ENCODE results near the gene EHBP1L1. TPM values are rescaled to one million over a fixed set of nuclear protein-coding genes. Genes with fewer than 3 reads are reported as not detected.
"Not testable (repeated sequence)": the region's sequence is repeated elsewhere in the genome, so short reads cannot be mapped to it uniquely, and the experiment has no call there.

Gene EHBP1L1
- total RNA-seq, 1 donor from 2014 or later: 78.6 TPM

- DNase-seq (ENCODE audit: low spot score): no peak
Measured at GRCh38 chr11:65633390-65634108, 57.7 kb downstream of the EHBP1L1 start.

DNA sequence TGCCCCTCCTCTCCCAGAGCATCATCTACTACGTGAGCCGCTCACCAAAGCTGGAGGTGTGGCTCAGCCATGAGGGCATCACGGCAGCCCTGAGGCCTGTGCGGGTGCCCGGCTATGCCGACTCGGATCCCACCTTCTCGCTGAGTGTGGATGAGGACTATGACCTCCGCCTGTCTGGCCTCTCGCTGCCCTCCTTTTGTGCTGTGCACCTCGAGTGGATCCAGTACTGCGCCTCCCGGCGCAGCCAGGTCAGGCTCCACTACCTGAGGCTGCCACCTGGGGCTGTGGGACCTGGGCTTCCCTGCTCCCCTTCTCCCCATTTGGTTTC is 58.2 kb downstream of the EHBP1L1 start:
- DNase-seq (ENCODE audit: low spot score): no peak

DNA sequence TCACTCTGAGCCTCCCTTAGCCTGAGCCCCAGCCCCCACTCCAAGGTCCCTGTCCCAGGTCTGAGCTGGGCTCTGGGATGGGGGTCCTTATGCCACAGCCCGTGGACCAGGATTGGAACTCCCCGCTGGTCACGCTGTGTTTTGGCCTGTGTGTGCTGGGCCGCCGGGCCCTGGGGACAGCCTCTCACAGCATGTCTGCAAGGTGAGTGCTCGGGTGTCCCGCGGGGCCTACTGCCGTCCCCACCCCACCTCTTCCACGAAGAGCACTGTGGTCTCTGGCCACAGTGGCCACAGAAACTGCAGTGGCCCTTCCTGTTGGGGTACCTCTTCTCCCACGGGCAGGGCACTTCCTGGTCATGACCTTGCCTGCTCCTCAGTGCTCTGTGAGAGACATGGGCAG is 58.6 kb downstream of the EHBP1L1 start:
- no peak for DNase-seq (ENCODE audit: low spot score)

GRCh38 chr11:65634905-65635731 is 59.3 kb downstream of the EHBP1L1 start:
- no peak for DNase-seq (ENCODE audit: low spot score)

GRCh38 chr11:65636108-65637031 is 60.5 kb downstream of the EHBP1L1 start:
- no peak for DNase-seq (ENCODE audit: low spot score)

GRCh38 chr11:65637032-65637557 is 61.2 kb downstream of the EHBP1L1 start:
- no peak for DNase-seq (ENCODE audit: low spot score)

DNA sequence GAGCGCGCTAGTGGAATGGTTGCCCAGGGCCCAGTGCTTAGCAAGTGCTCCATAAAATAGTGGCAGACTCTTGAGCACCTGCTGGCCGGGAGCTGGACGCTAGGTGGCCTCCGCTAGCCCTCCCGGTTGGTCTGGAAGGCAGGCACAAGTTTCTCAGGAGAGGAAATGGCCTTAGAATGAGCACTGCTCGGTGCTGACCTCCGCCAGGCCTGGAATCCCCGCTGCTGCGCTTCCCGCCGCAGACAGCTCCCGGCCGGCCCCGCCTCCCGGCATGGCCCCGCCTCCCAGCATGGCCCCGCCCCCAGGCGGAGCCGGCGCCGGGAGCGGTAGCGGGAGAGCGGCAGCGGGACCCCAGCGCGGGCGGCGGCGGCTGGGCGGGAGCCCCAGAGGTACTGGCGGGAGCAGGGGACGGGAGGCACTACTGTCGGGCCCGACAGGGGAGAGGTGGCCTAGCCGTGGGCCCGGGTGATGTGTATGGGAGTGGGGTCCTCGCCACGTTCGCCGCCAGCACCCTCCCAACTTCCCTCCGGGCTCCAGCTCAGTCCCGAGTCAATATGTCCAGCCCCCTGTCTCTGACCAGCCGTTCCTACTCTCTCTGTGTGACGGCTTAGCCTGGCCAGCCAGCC is 62.1 kb downstream of the EHBP1L1 start, which contains the start of gene SIPA1:
SIPA1 (plus strand) TSS at position 308 of the 626 bp plus-strand sequence. CDS start 2,821 bp downstream, outside the sequence.
- DNase-seq (ENCODE audit: low spot score): peak; percentile 94

- DNase-seq (ENCODE audit: low spot score): not testable (repeated sequence)
Measured at GRCh38 chr11:65639228-65639597, 63.4 kb downstream of the EHBP1L1 start.

GRCh38 chr11:65639623-65640482 is 64.0 kb downstream of the EHBP1L1 start:
- DNase-seq (ENCODE audit: low spot score): no peak

GRCh38 chr11:65640483-65641296 is 64.8 kb downstream of the EHBP1L1 start:
- DNase-seq (ENCODE audit: low spot score): no peak

DNA sequence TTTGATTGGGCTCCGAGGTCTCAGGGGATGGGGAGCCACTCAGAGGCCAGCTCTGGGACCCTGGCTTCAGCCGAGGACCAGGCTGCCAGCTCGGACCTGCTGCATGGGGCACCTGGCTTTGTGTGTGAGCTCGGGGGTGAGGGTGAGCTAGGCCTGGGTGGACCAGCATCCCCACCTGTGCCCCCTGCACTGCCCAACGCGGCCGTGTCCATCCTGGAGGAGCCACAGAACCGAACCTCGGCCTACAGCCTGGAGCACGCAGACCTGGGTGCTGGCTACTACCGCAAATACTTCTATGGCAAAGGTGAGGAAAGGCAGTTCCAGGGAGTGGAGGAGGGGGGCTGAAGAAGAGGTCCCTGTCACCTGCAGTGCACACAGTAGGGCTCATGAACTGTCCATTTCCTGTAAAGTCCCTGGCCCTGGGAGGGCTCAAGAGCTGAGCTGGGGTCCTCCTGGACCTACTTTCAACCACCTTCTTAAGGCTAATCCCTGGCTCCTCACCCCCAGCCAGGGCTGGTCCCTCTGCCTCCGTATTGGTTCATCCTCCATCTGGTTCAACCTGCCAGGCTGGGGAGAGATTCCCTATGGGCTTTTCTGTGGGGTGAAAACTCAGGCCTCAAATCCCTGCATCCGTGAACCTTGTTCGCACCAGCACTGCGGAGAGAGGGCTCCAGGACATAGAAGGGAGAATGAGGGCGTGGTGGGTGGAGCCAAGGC is 65.6 kb downstream of the EHBP1L1 start:
- no peak for DNase-seq (ENCODE audit: low spot score)

Small RNA genes lying within 50 kb of the gene (microRNA-seq; reads per million reads assigned to microRNA genes)
- gene MIR4690 (ENCODE audit: borderline number of aligned reads): not detected

Other genes with a start within 250 kb of the EHBP1L1 start
- gene DPF2, start 242.2 kb upstream of the EHBP1L1 start, total RNA-seq: 34.1 TPM
- not detected for gene TIGD3, start 221.3 kb upstream of the EHBP1L1 start, total RNA-seq
- gene SLC25A45, start 193.4 kb upstream of the EHBP1L1 start, total RNA-seq: 8.7 TPM
- 44.0 TPM for gene FRMD8, start 189.4 kb upstream of the EHBP1L1 start, total RNA-seq
- gene NEAT1, start 153.3 kb upstream of the EHBP1L1 start, total RNA-seq: 1,527 TPM
- 11,495 TPM for gene MALAT1, start 77.0 kb upstream of the EHBP1L1 start, total RNA-seq
- 87.0 TPM for gene SCYL1, start 51.0 kb upstream of the EHBP1L1 start, total RNA-seq
- 91.9 TPM for gene LTBP3, start 17.7 kb upstream of the EHBP1L1 start, total RNA-seq
- gene ZNRD2, start 5.6 kb upstream of the EHBP1L1 start, total RNA-seq: 34.9 TPM
- 37.4 TPM for gene FAM89B, start 3.5 kb upstream of the EHBP1L1 start, total RNA-seq
- 1.5 TPM for gene KCNK7, start 19.7 kb downstream of the EHBP1L1 start, total RNA-seq
- 67.6 TPM for gene MAP3K11, start 38.2 kb downstream of the EHBP1L1 start, total RNA-seq
- 30.6 TPM for gene PCNX3, start 39.7 kb downstream of the EHBP1L1 start, total RNA-seq
- gene SIPA1, start 62.0 kb downstream of the EHBP1L1 start, total RNA-seq: 54.5 TPM
- 80.0 TPM for gene RELA, start 86.9 kb downstream of the EHBP1L1 start, total RNA-seq
- 49.9 TPM for gene KAT5, start 136.2 kb downstream of the EHBP1L1 start, total RNA-seq
- gene RNASEH2C, start 144.7 kb downstream of the EHBP1L1 start, total RNA-seq: 71.8 TPM
- 51.8 TPM for gene AP5B1, start 204.9 kb downstream of the EHBP1L1 start, total RNA-seq
- not detected for gene OVOL1, start 211.0 kb downstream of the EHBP1L1 start, total RNA-seq